ENCODE results near the gene PTPRD.

The PTPRD gene

DNA sequence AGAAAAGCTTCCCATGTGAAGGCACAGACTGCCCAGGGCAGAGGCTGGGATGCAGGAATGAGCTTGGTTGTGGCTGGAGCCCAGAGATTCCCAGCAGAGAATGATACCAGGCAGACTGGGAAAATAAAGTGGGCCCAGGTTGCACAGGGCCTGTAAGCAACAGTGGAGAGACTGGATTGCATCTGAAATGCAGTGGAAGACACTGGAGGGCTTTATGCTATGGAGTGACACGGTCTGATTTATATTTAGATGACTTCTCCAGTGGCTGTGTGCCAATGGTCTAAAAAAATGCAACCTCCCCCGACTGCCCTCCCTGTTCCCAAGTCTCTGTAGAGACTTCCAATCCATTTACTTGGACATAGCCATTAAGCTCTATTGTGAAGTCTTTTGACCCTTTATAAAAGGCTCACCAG is 1862.2 kb downstream of the PTPRD start:
- H3K36me3 ChIP-seq (ENCODE audit: control insufficient read depth in 2 of 2, insufficient read depth in 2 of 2, low read length in 2 of 2) = no peaks in the 10 kb centered on the region
- H3K9me3 ChIP-seq (ENCODE audit: control insufficient read depth in 2 of 2, low read length in 2 of 2) = no peaks in the 10 kb centered on the region
- H3K27ac ChIP-seq (ENCODE audit: low read length) = no peak overlapping the region
- no peaks in the 10 kb centered on the region for H3K27me3 ChIP-seq (ENCODE audit: control insufficient read depth in 1 of 2, insufficient read depth in 2 of 2, low read length in 2 of 2)
- no peak overlapping the region for H3K4me3 ChIP-seq (ENCODE audit: low read length in 2 of 2)
- no peaks in the 10 kb centered on the region for H3K4me1 ChIP-seq (ENCODE audit: control insufficient read depth, insufficient read depth, low read length)
- no peak overlapping the region for H3K9ac ChIP-seq (ENCODE audit: low read length in 2 of 2)

DNA sequence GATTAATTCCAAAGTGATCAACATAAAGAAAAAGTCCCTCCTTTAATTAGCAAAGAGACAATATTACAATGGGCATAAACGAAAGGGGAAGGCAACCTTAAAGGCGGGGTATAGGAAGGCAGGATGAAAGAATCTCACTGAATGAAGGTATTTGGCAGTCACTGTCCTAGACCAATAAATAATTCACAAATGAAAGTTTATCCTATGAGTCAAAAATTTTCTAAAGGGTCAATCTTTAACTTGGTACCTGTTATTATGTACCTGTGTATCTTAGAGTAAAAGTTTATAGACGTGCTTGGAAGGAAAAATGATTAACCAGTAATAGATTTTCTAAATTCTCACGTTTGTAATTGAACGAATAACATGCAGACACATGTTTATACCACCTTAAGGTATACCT is 1867.5 kb downstream of the PTPRD start:
- H3K36me3 ChIP-seq (ENCODE audit: control insufficient read depth in 2 of 2, insufficient read depth in 2 of 2, low read length in 2 of 2) = no peaks in the 10 kb centered on the region
- H3K27me3 ChIP-seq (ENCODE audit: control insufficient read depth in 1 of 2, insufficient read depth in 2 of 2, low read length in 2 of 2) = no peaks in the 10 kb centered on the region
- no peaks in the 10 kb centered on the region for H3K4me1 ChIP-seq (ENCODE audit: control insufficient read depth, insufficient read depth, low read length)
- H3K9ac ChIP-seq (ENCODE audit: low read length in 2 of 2) = no peak overlapping the region
- no peak overlapping the region for H3K4me3 ChIP-seq (ENCODE audit: low read length in 2 of 2)
- H3K27ac ChIP-seq (ENCODE audit: low read length) = no peak overlapping the region
- H3K9me3 ChIP-seq (ENCODE audit: control insufficient read depth in 2 of 2, low read length in 2 of 2) = no peaks in the 10 kb centered on the region

DNA sequence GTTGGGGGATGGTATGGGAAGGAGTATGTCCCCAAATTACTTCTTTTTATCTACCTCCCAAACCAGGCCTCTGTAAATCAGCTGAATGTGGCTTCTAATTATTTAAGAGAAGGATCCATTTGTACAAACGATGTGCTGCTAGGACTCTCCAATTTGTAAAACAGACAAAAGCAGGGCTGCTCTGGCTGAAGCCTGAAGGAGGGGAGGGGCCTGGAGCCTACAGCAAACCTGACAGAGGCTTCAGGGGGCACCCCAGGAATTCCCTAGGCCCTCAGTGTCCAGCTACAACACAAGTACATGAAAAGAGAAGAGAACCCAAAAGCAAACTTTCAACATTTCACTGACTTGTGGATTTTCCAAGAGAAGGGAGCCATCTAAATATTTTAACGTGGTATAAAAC is 1873.9 kb downstream of the PTPRD start:
- no peaks in the 10 kb centered on the region for H3K27me3 ChIP-seq (ENCODE audit: control insufficient read depth in 1 of 2, insufficient read depth in 2 of 2, low read length in 2 of 2)
- H3K9ac ChIP-seq (ENCODE audit: low read length in 2 of 2) = no peak overlapping the region
- no peak overlapping the region for H3K4me3 ChIP-seq (ENCODE audit: low read length in 2 of 2)
- H3K4me1 ChIP-seq (ENCODE audit: control insufficient read depth, insufficient read depth, low read length) = no peaks in the 10 kb centered on the region
- no peaks in the 10 kb centered on the region for H3K9me3 ChIP-seq (ENCODE audit: control insufficient read depth in 2 of 2, low read length in 2 of 2)
- no peaks in the 10 kb centered on the region for H3K36me3 ChIP-seq (ENCODE audit: control insufficient read depth in 2 of 2, insufficient read depth in 2 of 2, low read length in 2 of 2)
- H3K27ac ChIP-seq (ENCODE audit: low read length) = no peak overlapping the region

DNA sequence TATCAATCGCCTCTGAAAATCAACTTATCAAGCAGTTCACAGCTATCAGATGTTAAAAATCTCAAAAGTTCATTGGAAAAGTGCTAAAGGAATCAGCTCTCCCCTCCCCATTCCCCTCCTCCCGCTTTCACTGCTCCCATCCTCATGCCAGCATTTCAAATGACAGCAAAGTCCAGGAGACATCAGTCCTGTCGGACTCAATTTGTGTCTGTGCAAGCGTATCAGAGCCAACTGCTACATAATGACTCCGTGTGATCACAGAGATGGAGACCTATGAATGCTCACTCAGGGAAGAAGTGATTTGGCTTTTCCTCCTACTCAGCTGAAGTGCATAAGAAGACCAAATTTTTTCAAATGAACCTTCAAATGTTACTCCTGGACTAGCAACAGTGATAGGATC is 1876.0 kb downstream of the PTPRD start:
- no peaks in the 10 kb centered on the region for H3K9me3 ChIP-seq (ENCODE audit: control insufficient read depth in 2 of 2, low read length in 2 of 2)
- no peak overlapping the region for H3K9ac ChIP-seq (ENCODE audit: low read length in 2 of 2)
- H3K4me3 ChIP-seq (ENCODE audit: low read length in 2 of 2) = no peak overlapping the region
- no peaks in the 10 kb centered on the region for H3K36me3 ChIP-seq (ENCODE audit: control insufficient read depth in 2 of 2, insufficient read depth in 2 of 2, low read length in 2 of 2)
- peaks cover 3% of the 10 kb centered on the region for H3K4me1 ChIP-seq (ENCODE audit: control insufficient read depth, insufficient read depth, low read length)
- no peak overlapping the region for H3K27ac ChIP-seq (ENCODE audit: low read length)
- H3K27me3 ChIP-seq (ENCODE audit: control insufficient read depth in 1 of 2, insufficient read depth in 2 of 2, low read length in 2 of 2) = no peaks in the 10 kb centered on the region

DNA sequence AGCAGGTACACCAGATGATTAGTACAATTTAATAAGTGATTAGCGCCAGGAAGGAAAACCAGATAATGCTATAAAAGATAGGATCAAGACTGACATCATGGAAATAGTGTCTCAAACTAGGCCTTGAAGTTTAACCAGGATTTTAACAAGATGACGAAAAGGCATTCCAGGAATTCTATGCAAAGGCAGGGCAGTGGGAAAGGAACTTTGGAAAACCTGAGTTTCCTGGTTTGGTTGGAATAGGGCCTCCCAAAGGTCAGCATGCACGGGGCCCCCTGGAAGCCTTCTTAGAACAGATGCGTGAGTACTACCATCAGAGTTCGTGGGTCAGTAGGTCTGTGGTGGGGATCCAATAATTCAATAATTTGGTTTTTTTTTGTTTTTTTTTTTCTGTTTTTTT is 1878.0 kb downstream of the PTPRD start:
- no peaks in the 10 kb centered on the region for H3K27me3 ChIP-seq (ENCODE audit: control insufficient read depth in 1 of 2, insufficient read depth in 2 of 2, low read length in 2 of 2)
- H3K9me3 ChIP-seq (ENCODE audit: control insufficient read depth in 2 of 2, low read length in 2 of 2) = no peaks in the 10 kb centered on the region
- no peaks in the 10 kb centered on the region for H3K36me3 ChIP-seq (ENCODE audit: control insufficient read depth in 2 of 2, insufficient read depth in 2 of 2, low read length in 2 of 2)
- H3K9ac ChIP-seq (ENCODE audit: low read length in 2 of 2) = no peak overlapping the region
- H3K4me1 ChIP-seq (ENCODE audit: control insufficient read depth, insufficient read depth, low read length) = peaks cover 3% of the 10 kb centered on the region
- no peak overlapping the region for H3K4me3 ChIP-seq (ENCODE audit: low read length in 2 of 2)
- H3K27ac ChIP-seq (ENCODE audit: low read length) = no peak overlapping the region

DNA sequence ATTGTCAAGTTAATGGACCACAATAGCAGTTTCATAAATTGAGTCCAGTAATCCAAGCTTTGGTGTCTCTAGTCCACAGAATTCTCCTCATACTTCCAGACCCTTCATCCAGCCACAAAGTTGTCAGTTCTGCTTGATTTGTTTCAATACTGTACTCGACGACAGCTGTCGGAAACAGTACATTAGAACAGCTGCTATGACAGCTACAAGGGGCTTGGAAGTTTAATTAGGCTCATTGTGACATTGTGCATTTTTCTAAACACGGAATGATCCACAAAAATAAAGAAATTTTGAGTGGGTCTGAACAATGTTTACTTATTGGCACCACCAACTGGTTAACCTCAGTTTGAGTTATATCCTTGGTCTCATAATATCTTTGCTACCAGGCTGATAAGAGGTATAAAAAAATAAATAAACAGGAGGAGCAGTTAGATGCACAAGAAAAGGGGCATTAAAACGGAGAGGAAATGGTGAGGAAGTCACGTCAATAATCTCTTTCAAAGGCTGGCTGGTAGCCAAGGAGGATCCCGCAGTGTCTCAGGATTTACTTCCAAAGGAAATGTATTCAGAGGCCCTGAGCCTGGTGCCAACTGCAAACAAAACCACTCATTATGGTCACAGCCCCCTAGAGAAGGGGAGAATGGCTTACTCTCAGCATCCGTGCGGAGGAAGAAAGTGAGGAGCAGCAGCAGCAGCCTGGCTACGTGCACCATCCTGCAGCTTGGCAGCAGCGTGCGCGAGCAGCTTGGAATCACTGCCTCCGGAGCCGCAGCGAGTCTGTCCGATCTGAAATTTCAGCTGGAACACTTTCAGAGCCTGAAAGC is 1879.5 kb downstream of the PTPRD start:
- Histone ChIP-seq H3K36me3 (ENCODE audit: control insufficient read depth in 2 of 2, insufficient read depth in 2 of 2, low read length in 2 of 2) (no peaks in the 10 kb centered on the region), H3K9me3 (ENCODE audit: control insufficient read depth in 2 of 2, low read length in 2 of 2) (no peaks in the 10 kb centered on the region), H3K4me3 (ENCODE audit: low read length in 2 of 2) (peak overlapping the region; percentile 42 to 57), H3K4me1 (ENCODE audit: control insufficient read depth, insufficient read depth, low read length) (peaks cover 3% of the 10 kb centered on the region), H3K27me3 (ENCODE audit: control insufficient read depth in 1 of 2, insufficient read depth in 2 of 2, low read length in 2 of 2) (no peaks in the 10 kb centered on the region), H3K9ac (ENCODE audit: low read length in 2 of 2) (peak overlapping the region in 1 of 2 donors; percentile 17), H3K27ac (ENCODE audit: low read length) (no peak overlapping the region)

DNA sequence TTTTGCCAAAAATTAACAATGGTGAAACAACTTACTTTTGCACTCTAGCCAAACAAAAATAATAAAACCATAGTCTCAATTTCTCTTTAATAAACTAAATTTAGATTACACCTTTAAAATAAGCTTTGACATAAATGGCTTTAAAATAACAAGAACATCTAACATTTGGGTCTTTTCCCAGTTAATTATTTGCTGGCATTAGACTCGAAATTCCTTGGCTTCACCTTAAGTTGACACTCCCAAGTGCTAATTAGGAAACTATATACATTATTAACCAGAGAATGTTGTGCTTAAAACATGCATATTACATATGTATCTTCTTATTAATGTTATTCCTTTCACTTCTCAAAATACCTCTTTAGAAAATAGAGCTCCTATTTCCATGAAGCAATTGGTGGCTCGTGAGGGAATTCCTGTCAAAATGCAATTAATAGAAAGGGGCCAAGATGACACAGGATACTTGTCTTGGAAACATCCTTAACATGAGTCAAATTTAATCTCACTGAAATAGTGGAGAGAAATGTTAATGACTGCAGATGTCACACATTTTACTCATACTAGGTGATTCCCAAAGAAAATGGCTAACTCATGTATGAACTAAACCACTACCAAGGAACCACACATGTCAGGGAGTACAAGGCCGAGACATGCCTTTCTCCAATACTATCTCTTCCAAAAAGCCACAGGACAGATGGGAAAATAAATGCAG is 1880.3 kb downstream of the PTPRD start:
- Histone ChIP-seq H3K27me3 (ENCODE audit: control insufficient read depth in 1 of 2, insufficient read depth in 2 of 2, low read length in 2 of 2) (no peaks in the 10 kb centered on the region), H3K27ac (ENCODE audit: low read length) (no peak overlapping the region), H3K4me3 (ENCODE audit: low read length in 2 of 2) (no peak overlapping the region), H3K4me1 (ENCODE audit: control insufficient read depth, insufficient read depth, low read length) (peaks cover 3% of the 10 kb centered on the region), H3K9me3 (ENCODE audit: control insufficient read depth in 2 of 2, low read length in 2 of 2) (no peaks in the 10 kb centered on the region), H3K36me3 (ENCODE audit: control insufficient read depth in 2 of 2, insufficient read depth in 2 of 2, low read length in 2 of 2) (no peaks in the 10 kb centered on the region), H3K9ac (ENCODE audit: low read length in 2 of 2) (no peak overlapping the region)

DNA sequence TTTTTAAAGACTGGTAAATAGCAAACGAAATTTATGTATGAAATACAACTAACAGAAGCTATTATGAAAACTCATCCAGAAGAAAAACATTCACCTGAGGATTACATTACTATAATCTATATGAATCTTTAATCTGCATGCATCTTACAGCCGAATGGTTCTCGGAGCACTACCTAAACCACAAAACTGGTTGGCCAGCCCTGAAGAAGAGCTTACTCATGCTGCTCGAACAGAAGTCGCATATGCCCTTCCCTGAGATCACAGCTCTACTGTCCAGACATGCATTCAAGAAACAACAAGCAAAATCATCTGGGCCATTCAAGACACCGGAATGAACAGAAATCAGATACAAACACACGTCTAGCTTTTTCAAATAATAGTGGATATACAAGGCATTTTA is 1882.2 kb downstream of the PTPRD start:
- Histone ChIP-seq H3K9me3 (ENCODE audit: control insufficient read depth in 2 of 2, low read length in 2 of 2) (no peaks in the 10 kb centered on the region), H3K9ac (ENCODE audit: low read length in 2 of 2) (no peak overlapping the region), H3K4me1 (ENCODE audit: control insufficient read depth, insufficient read depth, low read length) (peaks cover 3% of the 10 kb centered on the region), H3K36me3 (ENCODE audit: control insufficient read depth in 2 of 2, insufficient read depth in 2 of 2, low read length in 2 of 2) (no peaks in the 10 kb centered on the region), H3K4me3 (ENCODE audit: low read length in 2 of 2) (no peak overlapping the region), H3K27me3 (ENCODE audit: control insufficient read depth in 1 of 2, insufficient read depth in 2 of 2, low read length in 2 of 2) (no peaks in the 10 kb centered on the region), H3K27ac (ENCODE audit: low read length) (no peak overlapping the region)

DNA sequence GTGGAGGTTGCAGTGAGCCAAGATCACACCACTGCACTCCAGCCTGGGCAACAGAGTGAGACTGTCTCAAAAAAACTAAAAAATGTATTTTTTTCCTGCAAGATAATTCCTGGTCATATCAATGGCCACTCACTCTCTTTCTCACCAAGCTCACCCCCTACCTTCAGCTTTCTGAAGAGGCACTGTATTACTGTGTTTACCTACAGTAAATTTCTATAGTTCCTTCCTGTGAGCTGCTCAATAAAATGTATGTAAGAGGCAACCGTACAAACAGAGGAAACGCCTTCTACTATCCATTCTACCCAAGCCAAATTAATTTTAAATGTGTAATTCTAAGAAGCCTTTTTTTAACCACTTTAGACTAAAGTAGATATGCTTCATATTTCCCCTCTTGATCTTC is 1883.9 kb downstream of the PTPRD start:
- H3K9me3 ChIP-seq (ENCODE audit: control insufficient read depth in 2 of 2, low read length in 2 of 2) = no peaks in the 10 kb centered on the region
- no peak overlapping the region for H3K4me3 ChIP-seq (ENCODE audit: low read length in 2 of 2)
- H3K27me3 ChIP-seq (ENCODE audit: control insufficient read depth in 1 of 2, insufficient read depth in 2 of 2, low read length in 2 of 2) = no peaks in the 10 kb centered on the region
- H3K4me1 ChIP-seq (ENCODE audit: control insufficient read depth, insufficient read depth, low read length) = peaks cover 3% of the 10 kb centered on the region
- no peaks in the 10 kb centered on the region for H3K36me3 ChIP-seq (ENCODE audit: control insufficient read depth in 2 of 2, insufficient read depth in 2 of 2, low read length in 2 of 2)
- no peak overlapping the region for H3K9ac ChIP-seq (ENCODE audit: low read length in 2 of 2)
- no peak overlapping the region for H3K27ac ChIP-seq (ENCODE audit: low read length)

DNA sequence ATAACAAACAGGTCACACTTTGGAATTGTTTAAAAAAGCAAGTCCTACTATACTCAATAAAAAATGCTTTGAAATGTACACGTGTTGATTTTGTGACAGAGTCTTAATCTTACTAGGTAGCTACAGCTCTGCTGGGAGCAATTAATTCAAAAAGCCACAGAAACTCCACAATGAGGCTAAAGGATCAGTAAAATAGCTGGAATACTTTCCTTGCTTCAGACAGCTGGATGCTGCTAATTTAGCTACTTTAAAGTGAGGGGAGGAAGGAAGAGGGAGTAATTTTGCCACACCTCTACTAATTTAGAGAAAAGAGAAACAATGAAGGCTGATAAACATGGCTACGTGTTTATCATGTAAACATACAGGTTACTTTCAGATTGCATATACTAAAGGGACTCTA is 1885.6 kb downstream of the PTPRD start:
- H3K4me3 ChIP-seq (ENCODE audit: low read length in 2 of 2) = no peak overlapping the region
- H3K36me3 ChIP-seq (ENCODE audit: control insufficient read depth in 2 of 2, insufficient read depth in 2 of 2, low read length in 2 of 2) = no peaks in the 10 kb centered on the region
- no peak overlapping the region for H3K9ac ChIP-seq (ENCODE audit: low read length in 2 of 2)
- no peaks in the 10 kb centered on the region for H3K9me3 ChIP-seq (ENCODE audit: control insufficient read depth in 2 of 2, low read length in 2 of 2)
- H3K27me3 ChIP-seq (ENCODE audit: control insufficient read depth in 1 of 2, insufficient read depth in 2 of 2, low read length in 2 of 2) = no peaks in the 10 kb centered on the region
- no peak overlapping the region for H3K27ac ChIP-seq (ENCODE audit: low read length)
- no peaks in the 10 kb centered on the region for H3K4me1 ChIP-seq (ENCODE audit: control insufficient read depth, insufficient read depth, low read length)

DNA sequence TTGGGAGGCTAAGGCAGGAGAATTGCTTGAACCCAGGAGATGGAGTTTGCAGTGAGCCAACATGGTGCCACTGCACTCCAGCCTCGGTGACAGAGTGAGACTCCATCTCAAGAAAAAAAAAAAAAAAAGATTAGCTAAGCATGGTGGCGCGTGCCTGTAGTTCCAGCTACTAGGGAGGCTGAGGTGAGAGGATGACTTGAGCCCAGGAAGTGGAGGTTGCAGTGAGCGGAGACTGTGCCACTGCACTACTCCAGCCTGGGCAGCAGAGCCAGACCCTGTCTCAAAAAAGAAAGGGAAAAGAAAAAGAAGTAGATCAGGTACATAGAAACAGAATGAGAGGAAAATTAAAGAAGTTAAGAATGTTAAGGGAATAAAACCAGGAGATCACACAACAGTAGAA is 1886.1 kb downstream of the PTPRD start:
- no peaks in the 10 kb centered on the region for H3K36me3 ChIP-seq (ENCODE audit: control insufficient read depth in 2 of 2, insufficient read depth in 2 of 2, low read length in 2 of 2)
- H3K4me1 ChIP-seq (ENCODE audit: control insufficient read depth, insufficient read depth, low read length) = no peaks in the 10 kb centered on the region
- H3K9ac ChIP-seq (ENCODE audit: low read length in 2 of 2) = no peak overlapping the region
- H3K27ac ChIP-seq (ENCODE audit: low read length) = no peak overlapping the region
- H3K27me3 ChIP-seq (ENCODE audit: control insufficient read depth in 1 of 2, insufficient read depth in 2 of 2, low read length in 2 of 2) = no peaks in the 10 kb centered on the region
- H3K9me3 ChIP-seq (ENCODE audit: control insufficient read depth in 2 of 2, low read length in 2 of 2) = no peaks in the 10 kb centered on the region
- H3K4me3 ChIP-seq (ENCODE audit: low read length in 2 of 2) = no peak overlapping the region
